C1 segment of cervical spinal cord (tissue), 14 donors: ENCODE data around the gene TBC1D26.
"Not testable (repeated sequence)": the region's sequence is repeated elsewhere in the genome, so short reads cannot be mapped to it uniquely, and the experiment has no call there.

Source experiments
- DNase-seq, 14 donors: peaks; one replicate each; lab custom pipeline; 2025; lab: John Stamatoyannopoulos, UW

TBC1D26 gene

DNA sequence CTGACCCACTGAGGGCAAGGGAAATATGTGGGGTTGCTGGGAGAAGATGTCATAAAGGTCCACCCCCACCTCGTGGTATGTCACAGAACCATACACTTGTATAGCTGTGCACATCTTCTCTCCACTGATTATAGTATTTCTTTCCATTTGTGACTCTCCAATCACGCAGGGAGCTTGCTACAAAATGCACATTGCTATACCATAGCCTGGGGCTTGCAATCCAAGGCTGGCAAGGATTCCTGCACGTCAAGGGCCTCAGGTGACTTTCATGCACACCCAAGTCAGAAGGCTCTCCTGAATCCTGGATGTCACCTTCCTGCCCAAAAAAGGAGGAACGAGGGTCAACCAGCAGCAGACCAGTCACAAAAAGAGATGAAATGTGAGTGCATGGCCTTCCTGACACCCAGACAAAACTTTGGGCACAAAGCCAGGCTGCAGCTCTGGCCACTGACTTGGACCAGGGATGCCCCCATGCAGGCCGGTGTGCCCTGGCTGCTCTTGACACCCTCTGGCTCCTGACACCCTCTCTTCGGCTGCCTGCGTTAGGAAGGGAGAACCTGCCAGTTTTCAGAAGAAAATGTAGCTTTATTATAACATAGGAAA lies 12.1 kb downstream of the TBC1D26 start:
- no peak for DNase-seq

DNA sequence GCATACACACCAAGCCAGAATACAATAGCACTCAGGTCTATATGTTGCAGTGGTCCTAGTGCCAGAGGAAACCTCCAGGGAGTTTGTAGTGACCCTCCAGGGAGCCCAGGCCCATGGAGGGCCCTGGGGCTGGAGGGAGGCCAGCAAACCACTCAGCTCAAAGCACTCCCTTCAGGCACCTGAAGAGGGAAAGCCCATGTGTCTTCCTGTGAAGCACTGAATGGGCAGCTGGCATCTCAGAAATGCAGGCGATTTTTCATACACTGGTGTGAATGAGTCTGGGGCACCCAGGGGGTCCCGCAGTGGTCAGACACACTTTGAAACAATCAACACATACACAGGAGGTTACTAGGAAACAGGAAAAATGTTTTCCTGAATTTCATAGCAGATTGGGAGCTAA lies 12.8 kb downstream of the TBC1D26 start:
- no peak for DNase-seq

- not testable (repeated sequence) for DNase-seq
These were observed 17.3 kb downstream of the TBC1D26 start for GRCh38 chr17:15749403-15749802.

DNA sequence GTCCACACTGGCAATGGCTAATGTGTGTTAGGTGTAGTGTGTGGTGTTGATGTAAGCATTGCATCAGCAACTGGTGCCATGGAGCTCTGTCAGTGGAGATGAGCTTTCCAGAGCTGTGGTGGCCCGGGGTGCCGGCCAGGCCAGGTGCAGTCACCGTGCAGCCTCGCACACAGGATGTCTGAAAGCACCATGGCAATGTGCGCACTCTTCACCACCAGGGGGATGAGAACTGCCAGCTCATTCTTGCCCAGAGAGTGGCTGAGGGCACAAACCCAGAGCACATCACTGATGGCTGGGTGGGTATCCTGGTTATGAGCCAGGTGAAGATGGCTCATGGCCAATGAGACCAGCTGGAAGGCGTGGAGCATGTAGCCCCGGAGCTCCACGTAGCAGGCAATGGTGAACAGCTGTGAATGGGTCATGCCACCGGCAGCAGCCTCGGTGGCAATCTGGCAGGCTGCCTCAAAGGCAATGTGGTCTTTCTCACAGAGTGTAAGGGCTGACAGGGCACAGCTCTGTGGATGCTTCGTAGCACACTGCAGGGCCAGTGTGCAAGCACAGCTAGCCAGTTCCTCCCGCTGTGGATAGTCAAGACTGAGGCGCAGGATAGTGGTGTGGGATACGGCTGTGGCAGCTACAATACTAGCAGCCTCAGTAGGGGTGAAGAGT lies 36.9 kb downstream of the TBC1D26 start:
- DNase-seq = not testable (repeated sequence)

- DNase-seq = not testable (repeated sequence)
These were observed 38.6 kb downstream of the TBC1D26 start for GRCh38 chr17:15770679-15771078.

GRCh38 chr17:15776871-15777270 lies 44.8 kb downstream of the TBC1D26 start:
- no peak for DNase-seq

- no peak for DNase-seq
These were observed 45.2 kb downstream of the TBC1D26 start for GRCh38 chr17:15777297-15777696.

DNA sequence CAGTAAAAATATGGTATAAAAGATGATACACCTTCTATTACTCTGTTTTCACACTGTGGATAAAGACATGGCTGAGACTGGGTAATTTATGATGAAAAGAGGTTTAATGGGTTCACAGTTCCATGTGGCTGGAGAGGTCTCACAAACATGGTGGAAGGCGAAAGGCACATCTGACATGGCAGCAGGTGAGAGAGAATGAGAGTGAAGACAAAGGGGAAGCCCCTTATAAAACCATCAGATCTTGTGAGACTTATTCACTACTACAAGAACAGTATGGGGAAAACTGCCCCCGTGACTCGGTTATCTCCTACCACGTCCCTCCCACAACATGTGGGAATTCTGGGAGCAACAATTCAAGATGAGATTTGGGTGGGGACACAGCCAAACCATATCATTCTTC lies 45.6 kb downstream of the TBC1D26 start:
- no peak for DNase-seq

GRCh38 chr17:15779119-15779518 lies 47.0 kb downstream of the TBC1D26 start:
- DNase-seq = no peak

GRCh38 chr17:15780188-15780587 lies 48.1 kb downstream of the TBC1D26 start:
- DNase-seq = no peak

DNA sequence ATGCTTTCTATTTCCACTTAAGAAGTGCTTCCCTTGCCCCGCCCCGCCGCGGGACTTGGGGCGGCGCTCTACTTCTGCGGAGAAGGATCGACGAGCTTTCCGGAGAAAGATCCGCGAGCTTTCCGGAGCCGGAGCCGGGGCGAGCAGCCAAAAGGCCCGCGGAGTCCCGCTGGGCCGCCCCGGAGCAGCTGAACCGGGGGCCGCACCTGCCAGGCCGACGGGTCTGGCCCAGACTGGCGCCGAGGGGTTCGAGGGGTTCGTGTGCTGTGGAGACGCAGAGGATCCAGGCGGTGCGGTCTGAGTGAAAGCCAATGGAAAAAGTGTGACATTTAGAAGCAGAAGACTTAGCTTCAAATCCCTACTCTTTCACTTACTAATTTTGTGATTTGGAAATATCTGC lies 50.8 kb downstream of the TBC1D26 start:
- peak in 2 of 14 donors; percentile 2 to 27 for DNase-seq

GRCh38 chr17:15783461-15783860 lies 51.4 kb downstream of the TBC1D26 start:
- DNase-seq = no peak

GRCh38 chr17:15784351-15784750 lies 52.3 kb downstream of the TBC1D26 start:
- peak in 1 of 14 donors; percentile 63 for DNase-seq

DNA sequence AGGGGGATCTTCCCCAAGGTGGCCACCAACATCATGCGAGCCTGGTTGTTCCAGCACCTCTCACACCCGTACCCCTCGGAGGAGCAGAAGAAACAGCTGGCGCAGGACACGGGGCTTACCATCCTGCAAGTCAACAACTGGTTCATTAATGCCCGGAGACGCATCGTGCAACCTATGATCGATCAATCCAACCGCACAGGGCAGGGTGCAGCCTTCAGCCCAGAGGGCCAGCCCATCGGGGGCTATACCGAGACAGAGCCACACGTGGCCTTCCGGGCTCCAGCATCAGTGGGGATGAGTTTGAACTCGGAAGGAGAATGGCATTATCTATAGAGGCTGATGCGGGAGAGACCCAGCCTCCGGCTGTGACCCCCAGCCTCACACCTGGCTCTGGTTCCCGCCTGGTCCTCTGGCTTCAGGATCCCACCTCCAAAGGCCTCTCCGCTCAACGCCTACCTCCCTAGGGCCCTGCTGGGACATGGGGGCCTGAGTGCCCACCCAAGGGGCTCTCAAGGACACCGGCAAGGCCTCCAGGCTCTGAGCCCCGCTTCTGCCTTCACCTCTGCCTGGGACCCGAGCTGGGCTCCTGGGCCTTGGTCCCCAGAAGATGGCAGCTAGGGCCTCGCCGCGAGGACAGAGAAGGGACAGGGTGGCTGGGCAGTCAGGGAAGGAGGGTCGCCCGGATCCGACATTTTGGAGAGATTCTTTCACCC lies 55.4 kb downstream of the TBC1D26 start:
- not testable (repeated sequence) for DNase-seq

DNA sequence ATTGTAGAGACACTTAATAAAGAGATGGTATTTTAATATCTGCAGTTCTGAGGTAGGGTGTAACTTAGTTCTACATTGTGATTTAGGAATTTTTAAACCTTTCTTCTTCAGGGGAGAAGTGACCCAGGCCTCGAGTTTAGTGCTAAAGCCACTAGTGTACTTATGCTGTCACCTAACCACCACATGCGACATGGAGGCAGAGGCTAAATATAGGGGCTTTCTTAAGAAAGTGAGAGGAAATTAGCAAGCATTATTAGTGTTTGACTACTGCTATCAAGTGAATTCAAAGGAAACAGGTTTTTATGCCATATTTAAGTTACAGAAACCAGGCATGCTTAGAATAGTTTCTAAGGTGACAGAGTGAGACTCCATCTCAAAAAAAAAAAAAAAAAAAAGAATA lies 56.3 kb downstream of the TBC1D26 start:
- not testable (repeated sequence) for DNase-seq
